ENCODE measurements around the gene KATNA1.

DNA sequence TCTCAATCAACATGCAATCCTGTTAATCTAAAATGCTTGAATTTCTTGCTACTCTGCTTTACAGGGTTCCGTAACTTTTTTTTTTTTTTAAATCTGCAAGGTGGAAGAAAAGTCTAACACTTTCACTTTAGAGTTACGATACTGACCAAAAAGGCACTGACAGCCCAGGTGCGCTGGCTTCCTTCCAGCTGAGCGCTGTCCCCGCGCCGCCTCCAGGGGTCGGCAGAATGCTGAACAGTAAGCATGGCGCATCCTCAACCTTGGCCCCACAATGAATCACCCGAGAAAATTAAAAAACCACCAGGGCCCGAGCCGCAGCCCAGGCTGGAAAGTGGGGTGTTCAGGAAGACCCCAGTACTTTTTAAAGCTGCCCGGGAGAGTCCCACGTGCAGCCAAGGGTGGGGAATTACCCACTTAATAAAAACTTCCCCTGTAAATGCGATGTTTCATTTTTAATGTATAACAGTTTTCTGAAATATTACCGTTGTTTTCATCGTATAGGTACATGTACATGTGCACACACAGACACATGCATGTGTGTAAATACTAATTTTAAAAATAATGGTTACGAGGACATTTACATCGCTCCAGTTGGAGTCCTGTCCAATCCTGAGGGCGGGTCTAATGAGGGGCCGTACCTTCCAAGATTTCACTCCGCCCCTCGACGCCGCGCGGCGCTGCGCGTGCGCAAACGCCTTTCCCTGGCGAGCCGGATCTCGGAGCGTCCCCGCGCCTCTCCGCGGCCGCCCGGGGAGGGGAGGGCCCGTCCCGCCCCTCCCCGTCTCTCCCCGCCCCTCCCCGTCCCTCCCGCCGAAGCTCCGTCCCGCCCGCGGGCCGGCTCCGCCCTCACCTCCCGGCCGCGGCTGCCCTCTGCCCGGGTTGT, 82.7 kb downstream of the KATNA1 start, which contains the start of gene GINM1:
- TF ChIP-seq GATA2 (IDR thresholded peaks at IDR 0.05; ENCODE audit: low read depth, low read length) (no peak), GATA3 (IDR thresholded peaks at IDR 0.05; ENCODE audit: low read depth, low read length) (no peak)

Data from SH-SY5Y (cell line).